HepG2 (cell line): ENCODE measurements around the gene RBM34.

Experiments
- HHEX ChIP-seq: IDR thresholded peaks from 2 replicates; pipeline ENCODE4 v1.6.1; 2016; ENCODE audit warnings: control low read depth
- POLR2A ChIP-seq, 2 experiments: IDR thresholded peaks; 2 replicates each; pipeline ENCODE4 v1.6.1; 2011; ENCODE audit warnings: low read depth in 2 of 2, low read length in 2 of 2, mild to moderate bottlenecking in 1 of 2, moderate library complexity in 1 of 2; ENCODE audit not compliant: insufficient read depth in 1 of 2
- SOX6 ChIP-seq, 2 experiments: fragments of 450-650 bp in 1 of 2; sonication (generic) in 1 of 2; formaldehyde crosslinking in 1 of 2; IDR thresholded peaks; 2 replicates each; pipeline versions ENCODE4 v1.4.0 to v1.6.1; 2017 to 2020; ENCODE audit warnings: antibody characterized with exemption in 1 of 2, mild to moderate bottlenecking in 1 of 2, missing genetic modification reagents in 1 of 2
- TBP ChIP-seq: sonication (generic); formaldehyde crosslinking; IDR thresholded peaks from 2 replicates; pipeline ENCODE4 v1.5.0; 2020; ENCODE audit warnings: missing genetic modification reagents
- TGIF2 ChIP-seq: IDR thresholded peaks from 2 replicates; pipeline ENCODE4 v1.6.1; 2016; ENCODE audit warnings: control low read depth, missing compliant biosample characterization
- ZNF792 ChIP-seq: IDR thresholded peaks from 2 replicates; pipeline ENCODE4 v1.6.1; 2016
- TF ChIP-seq, protein P1 (sequence below): sonication (generic); formaldehyde crosslinking; IDR thresholded peaks from 2 replicates; pipeline ENCODE4 v1.5.0; 2020; ENCODE audit warnings: mild to moderate bottlenecking, missing genetic modification reagents, moderate library complexity
- TF ChIP-seq, protein P2 (sequence below): IDR thresholded peaks from 2 replicates; pipeline ENCODE4 v1.6.1; 2016
- TF ChIP-seq, protein P3 (sequence below): sonication (generic); formaldehyde crosslinking; IDR thresholded peaks from 2 replicates; pipeline ENCODE4 v1.4.0; 2020; ENCODE audit warnings: mild to moderate bottlenecking, missing genetic modification reagents
- TF ChIP-seq, protein P4 (sequence below): sonication (generic); formaldehyde crosslinking; IDR thresholded peaks from 2 replicates; pipeline ENCODE4 v1.9.0; 2021; ENCODE audit warnings: missing genetic modification reagents, borderline replicate concordance

DNA sequence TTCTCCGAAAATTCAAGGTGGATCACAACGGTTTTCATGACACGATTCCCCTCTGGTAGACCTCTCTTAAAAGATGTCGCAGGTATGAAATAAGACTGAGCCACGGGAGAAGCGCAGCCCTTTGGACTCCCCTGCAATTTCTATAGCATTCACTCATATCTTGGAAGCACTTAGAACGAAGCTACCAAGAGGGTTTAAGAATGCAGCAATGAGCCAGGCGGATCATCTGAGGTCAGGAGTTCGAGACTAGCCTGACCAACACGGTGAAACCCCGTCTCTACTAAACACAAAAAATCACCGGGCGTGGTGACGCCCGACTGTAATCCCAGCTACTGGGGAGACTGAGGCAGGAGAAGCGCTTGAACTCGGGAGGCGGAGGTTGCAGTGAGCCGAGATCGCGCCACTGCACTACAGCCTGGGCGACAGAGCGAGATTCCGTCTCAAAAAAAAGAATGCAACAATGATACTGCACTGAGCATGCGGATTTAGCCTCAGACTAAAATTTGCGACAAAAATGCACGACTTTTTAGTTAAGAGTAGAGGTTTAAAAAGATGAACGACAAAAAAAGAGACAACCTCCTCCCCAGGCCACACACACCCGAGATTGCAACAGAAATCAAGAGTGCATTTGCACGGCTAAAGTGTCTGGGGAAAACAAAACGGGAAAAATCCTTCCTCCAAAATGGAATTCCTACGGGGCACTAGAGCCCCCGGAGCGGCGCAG, 33.2 kb downstream of the RBM34 start:
- TF ChIP-seq, protein P1, sequence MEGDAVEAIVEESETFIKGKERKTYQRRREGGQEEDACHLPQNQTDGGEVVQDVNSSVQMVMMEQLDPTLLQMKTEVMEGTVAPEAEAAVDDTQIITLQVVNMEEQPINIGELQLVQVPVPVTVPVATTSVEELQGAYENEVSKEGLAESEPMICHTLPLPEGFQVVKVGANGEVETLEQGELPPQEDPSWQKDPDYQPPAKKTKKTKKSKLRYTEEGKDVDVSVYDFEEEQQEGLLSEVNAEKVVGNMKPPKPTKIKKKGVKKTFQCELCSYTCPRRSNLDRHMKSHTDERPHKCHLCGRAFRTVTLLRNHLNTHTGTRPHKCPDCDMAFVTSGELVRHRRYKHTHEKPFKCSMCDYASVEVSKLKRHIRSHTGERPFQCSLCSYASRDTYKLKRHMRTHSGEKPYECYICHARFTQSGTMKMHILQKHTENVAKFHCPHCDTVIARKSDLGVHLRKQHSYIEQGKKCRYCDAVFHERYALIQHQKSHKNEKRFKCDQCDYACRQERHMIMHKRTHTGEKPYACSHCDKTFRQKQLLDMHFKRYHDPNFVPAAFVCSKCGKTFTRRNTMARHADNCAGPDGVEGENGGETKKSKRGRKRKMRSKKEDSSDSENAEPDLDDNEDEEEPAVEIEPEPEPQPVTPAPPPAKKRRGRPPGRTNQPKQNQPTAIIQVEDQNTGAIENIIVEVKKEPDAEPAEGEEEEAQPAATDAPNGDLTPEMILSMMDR (CRISPR knock-in tag), result no peak
- TF ChIP-seq, protein P2, sequence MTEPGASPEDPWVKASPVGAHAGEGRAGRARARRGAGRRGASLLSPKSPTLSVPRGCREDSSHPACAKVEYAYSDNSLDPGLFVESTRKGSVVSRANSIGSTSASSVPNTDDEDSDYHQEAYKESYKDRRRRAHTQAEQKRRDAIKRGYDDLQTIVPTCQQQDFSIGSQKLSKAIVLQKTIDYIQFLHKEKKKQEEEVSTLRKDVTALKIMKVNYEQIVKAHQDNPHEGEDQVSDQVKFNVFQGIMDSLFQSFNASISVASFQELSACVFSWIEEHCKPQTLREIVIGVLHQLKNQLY (CRISPR knock-in tag), result no peak
- TF ChIP-seq, protein P3, sequence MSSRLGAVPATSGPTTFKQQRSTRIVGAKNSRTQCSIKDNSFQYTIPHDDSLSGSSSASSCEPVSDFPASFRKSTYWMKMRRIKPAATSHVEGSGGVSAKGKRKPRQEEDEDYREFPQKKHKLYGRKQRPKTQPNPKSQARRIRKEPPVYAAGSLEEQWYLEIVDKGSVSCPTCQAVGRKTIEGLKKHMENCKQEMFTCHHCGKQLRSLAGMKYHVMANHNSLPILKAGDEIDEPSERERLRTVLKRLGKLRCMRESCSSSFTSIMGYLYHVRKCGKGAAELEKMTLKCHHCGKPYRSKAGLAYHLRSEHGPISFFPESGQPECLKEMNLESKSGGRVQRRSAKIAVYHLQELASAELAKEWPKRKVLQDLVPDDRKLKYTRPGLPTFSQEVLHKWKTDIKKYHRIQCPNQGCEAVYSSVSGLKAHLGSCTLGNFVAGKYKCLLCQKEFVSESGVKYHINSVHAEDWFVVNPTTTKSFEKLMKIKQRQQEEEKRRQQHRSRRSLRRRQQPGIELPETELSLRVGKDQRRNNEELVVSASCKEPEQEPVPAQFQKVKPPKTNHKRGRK, result no peak
- TF ChIP-seq POLR2A (IDR thresholded peaks at IDR 0.05; ENCODE audit: insufficient read depth in 1 of 2, low read depth in 2 of 2, low read length in 2 of 2) (0 out of 4 replicates have a peak, but pooled peaks of 1 of the 2 experiments have one; percentile 5), HHEX (CRISPR knock-in tag) (no peak), ZNF792 (CRISPR knock-in tag) (no peak), SOX6 (IDR thresholded peaks at IDR 0.05) (no peak), SOX6 (CRISPR knock-in tag; IDR thresholded peaks at IDR 0.05) (no peak), TGIF2 (CRISPR knock-in tag) (no peak), TBP (CRISPR knock-in tag) (no peak)
- TF ChIP-seq, protein P4, sequence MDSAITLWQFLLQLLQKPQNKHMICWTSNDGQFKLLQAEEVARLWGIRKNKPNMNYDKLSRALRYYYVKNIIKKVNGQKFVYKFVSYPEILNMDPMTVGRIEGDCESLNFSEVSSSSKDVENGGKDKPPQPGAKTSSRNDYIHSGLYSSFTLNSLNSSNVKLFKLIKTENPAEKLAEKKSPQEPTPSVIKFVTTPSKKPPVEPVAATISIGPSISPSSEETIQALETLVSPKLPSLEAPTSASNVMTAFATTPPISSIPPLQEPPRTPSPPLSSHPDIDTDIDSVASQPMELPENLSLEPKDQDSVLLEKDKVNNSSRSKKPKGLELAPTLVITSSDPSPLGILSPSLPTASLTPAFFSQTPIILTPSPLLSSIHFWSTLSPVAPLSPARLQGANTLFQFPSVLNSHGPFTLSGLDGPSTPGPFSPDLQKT (CRISPR knock-in tag), result no peak
